Liver (tissue), 9 donors: Measurements from ENCODE around the gene SYNPR. TPM values are rescaled to one million over a fixed set of nuclear protein-coding genes. Genes with fewer than 3 reads are reported as not detected.

ENCODE experiments used
- DNase-seq: peaks from one replicate; pipeline ENCODE4 v3.0.0-alpha.2; 2017; ENCODE audit warnings: low spot score
- H3K27ac ChIP-seq, 2 donors: one replicate each; pipeline ENCODE4 v1.7.0; 2013; ENCODE audit warnings: inconsistent platforms in 2 of 2, low read length in 2 of 2, control low read depth in 1 of 2, low read depth in 1 of 2, mild to moderate bottlenecking in 1 of 2
- H3K27me3 ChIP-seq, 4 donors: one replicate each; pipeline versions ENCODE4 v1.6.1 to v1.7.0; 2013; ENCODE audit warnings: low read length in 3 of 4, inconsistent platforms in 1 of 4, mild to moderate bottlenecking in 1 of 4, moderate library complexity in 1 of 4; ENCODE audit not compliant: control insufficient read depth in 4 of 4, insufficient read depth in 4 of 4
- H3K36me3 ChIP-seq, 4 donors: one replicate each; pipeline versions ENCODE4 v1.6.1 to v1.7.0; 2013; ENCODE audit warnings: low read length in 3 of 4, mild to moderate bottlenecking in 3 of 4, low read depth in 1 of 4, moderate library complexity in 1 of 4; ENCODE audit not compliant: control insufficient read depth in 4 of 4, insufficient read depth in 3 of 4
- H3K4me1 ChIP-seq, 4 donors: one replicate each; pipeline versions ENCODE4 v1.6.1 to v1.7.0; 2013; ENCODE audit warnings: low read length in 3 of 4, mild to moderate bottlenecking in 3 of 4, moderate library complexity in 1 of 4; ENCODE audit not compliant: control insufficient read depth in 4 of 4, insufficient read depth in 4 of 4
- H3K4me3 ChIP-seq, 3 donors: one replicate each; pipeline versions ENCODE4 v1.6.1 to v1.7.0; 2013; ENCODE audit warnings: low read length in 3 of 3, control low read depth in 1 of 3, low read depth in 1 of 3, mild to moderate bottlenecking in 1 of 3
- H3K9ac ChIP-seq, 2 donors: one replicate each; pipeline ENCODE4 v1.7.0; 2013; ENCODE audit warnings: low read length in 2 of 2, mild to moderate bottlenecking in 2 of 2, moderate library complexity in 2 of 2, control low read depth in 1 of 2, low read depth in 1 of 2
- H3K9me3 ChIP-seq, 4 donors: one replicate each; pipeline versions ENCODE4 v1.6.1 to v1.7.0; 2013; ENCODE audit warnings: low read length in 3 of 4; ENCODE audit not compliant: control insufficient read depth in 4 of 4
- CTCF ChIP-seq: fragments of 150-350 bp; IDR thresholded peaks from 2 replicates; pipeline ENCODE4 v1.5.1; 2017; ENCODE audit warnings: improper control_type of control experiment, low read depth, low read length; ENCODE audit not compliant: missing input control
- EGR1 ChIP-seq, 2 donors: IDR thresholded peaks; 2 replicates each; pipeline ENCODE4 v1.6.1; 2016 to 2018; ENCODE audit warnings: antibody characterized with exemption in 2 of 2, low read depth in 2 of 2
- FOXA1 ChIP-seq: IDR thresholded peaks from 2 replicates; pipeline ENCODE4 v1.6.1; 2016; ENCODE audit warnings: antibody characterized with exemption
- FOXA2 ChIP-seq: IDR thresholded peaks from 2 replicates; pipeline ENCODE4 v1.6.1; 2016; ENCODE audit warnings: antibody characterized with exemption
- GABPA ChIP-seq, 2 donors: IDR thresholded peaks in 1 of 2; conservative IDR thresholded peaks in 1 of 2; 2 replicates each; pipeline ENCODE4 v1.6.1; 2016; ENCODE audit warnings: antibody characterized with exemption in 2 of 2, mild to moderate bottlenecking in 1 of 2, moderate library complexity in 1 of 2
- HNF4A ChIP-seq, 2 donors: conservative IDR thresholded peaks; 2 replicates each; pipeline ENCODE4 v1.6.1; 2016; ENCODE audit warnings: antibody characterized with exemption in 2 of 2, mild to moderate bottlenecking in 2 of 2
- HNF4G ChIP-seq: IDR thresholded peaks from 2 replicates; pipeline ENCODE4 v1.6.1; 2016; ENCODE audit warnings: antibody characterized with exemption
- JUND ChIP-seq, 2 donors: IDR thresholded peaks; 2 replicates each; pipeline ENCODE4 v1.6.1; 2016; ENCODE audit warnings: antibody characterized with exemption in 2 of 2
- MAX ChIP-seq: IDR thresholded peaks from 2 replicates; pipeline ENCODE4 v1.6.1; 2016; ENCODE audit warnings: antibody characterized with exemption
- NR2F2 ChIP-seq: IDR thresholded peaks from 2 replicates; pipeline ENCODE4 v1.6.1; 2016; ENCODE audit warnings: antibody characterized with exemption
- RAD21 ChIP-seq, 2 donors: IDR thresholded peaks; 2 replicates each; pipeline ENCODE4 v1.6.1; 2016; ENCODE audit warnings: antibody characterized with exemption in 2 of 2, mild to moderate bottlenecking in 2 of 2
- REST ChIP-seq: IDR thresholded peaks from 2 replicates; pipeline ENCODE4 v1.6.1; 2016; ENCODE audit warnings: antibody characterized with exemption, mild to moderate bottlenecking
- RXRA ChIP-seq, 2 donors: IDR thresholded peaks; 2 replicates each; pipeline ENCODE4 v1.6.1; 2017 to 2018; ENCODE audit warnings: antibody characterized with exemption in 2 of 2, mild to moderate bottlenecking in 1 of 2
- SP1 ChIP-seq: IDR thresholded peaks from 2 replicates; pipeline ENCODE4 v1.6.1; 2018; ENCODE audit warnings: antibody characterized with exemption, mild to moderate bottlenecking
- TAF1 ChIP-seq: conservative IDR thresholded peaks from 2 replicates; pipeline ENCODE4 v1.6.1; 2016; ENCODE audit warnings: antibody characterized with exemption, mild to moderate bottlenecking
- YY1 ChIP-seq: IDR thresholded peaks from 2 replicates; pipeline ENCODE4 v1.6.1; 2016; ENCODE audit warnings: antibody characterized with exemption, mild to moderate bottlenecking
- ZBTB33 ChIP-seq: IDR thresholded peaks from 2 replicates; pipeline ENCODE4 v1.6.1; 2016; ENCODE audit warnings: antibody characterized with exemption
- WGBS: extraction: QIAGEN DNeasy Blood & Tissue Kit; methylation state at CpG from one replicate; pipeline ENCODE4 v1.1.7; 2013; 5-methylcytosine and 5-hydroxymethylcytosine counted together
- polyA plus RNA-seq, 2 donors: library from polyadenylated mRNA; stranded (reverse) in 1 of 2; unstranded in 1 of 2; fragments of 200-250 nt in 1 of 2; fragments of >200 nt in 1 of 2; fragmentation: Nextera tagmentation in 1 of 2; extraction: Ambion mirVana in 1 of 2; gene quantifications; one replicate each; pipeline versions ENCODE4 v1.2.1 to v1.2.3, GENCODE V29; 2013 to 2015
- total RNA-seq, 2 donors: library from RNA; depleted of rRNA; stranded (reverse); fragments of >200 nt; gene quantifications; one replicate each; pipeline ENCODE4 v1.2.3, GENCODE V29; 2014
- donor health status: healthy.
- donor health status: healthy.
- donor health status: healthy.
- donor health status: healthy.
- donor health status: healthy.

Gene SYNPR
- total and polyA plus RNA-seq, 4 donors: not detected

GRCh38 chr3:63294332-63294731, 16.2 kb downstream of the SYNPR start (continued):
- TF ChIP-seq CTCF (no peak), GABPA (IDR thresholded peaks at IDR 0.05 in 1 of 2, conservative IDR thresholded peaks at IDR 0.05 in 1 of 2) (no peak), TAF1 (no peak), MAX (no peak), NR2F2 (no peak), FOXA2 (no peak), SP1 (no peak), HNF4G (no peak), RXRA (IDR thresholded peaks at IDR 0.05) (no peak), HNF4A (conservative IDR thresholded peaks at IDR 0.05) (no peak)

GRCh38 chr3:63295356-63295755, 17.2 kb downstream of the SYNPR start:
- Histone ChIP-seq H3K27me3 (peaks cover 0 to under 1% (median 0%) of the 10 kb centered on the region in 4 donors), H3K4me1 (no peaks in the 10 kb centered on the region), H3K9me3 (peaks cover 0 to 6% (median 0%) of the 10 kb centered on the region in 4 donors), H3K36me3 (no peaks in the 10 kb centered on the region), H3K4me3 (no peak overlapping the region), H3K9ac (no peak overlapping the region), H3K27ac (no peak overlapping the region)
- 48% methylated on average over 4 of the region's 4 CpGs for WGBS
- no peak for DNase-seq
- no peak for TF ChIP-seq GABPA (IDR thresholded peaks at IDR 0.05 in 1 of 2, conservative IDR thresholded peaks at IDR 0.05 in 1 of 2)
- no peak for TF ChIP-seq YY1
- no peak for TF ChIP-seq MAX
- TF ChIP-seq NR2F2: no peak
- TF ChIP-seq SP1: no peak

GRCh38 chr3:63295806-63296205, 17.7 kb downstream of the SYNPR start:
- Histone ChIP-seq H3K9me3 (peaks cover 0 to 6% (median 0%) of the 10 kb centered on the region in 4 donors), H3K27me3 (peaks cover 0 to 3% (median 0%) of the 10 kb centered on the region in 4 donors), H3K4me1 (no peaks in the 10 kb centered on the region), H3K9ac (no peak overlapping the region), H3K4me3 (no peak overlapping the region), H3K36me3 (no peaks in the 10 kb centered on the region), H3K27ac (no peak overlapping the region)
- TF ChIP-seq RAD21 (IDR thresholded peaks at IDR 0.05): no peak
- TF ChIP-seq HNF4A (conservative IDR thresholded peaks at IDR 0.05): no peak
- no peak for TF ChIP-seq REST
- no peak for TF ChIP-seq FOXA1
- TF ChIP-seq EGR1 (IDR thresholded peaks at IDR 0.05; ENCODE audit: low read depth in 2 of 2): no peak
- no peak for TF ChIP-seq FOXA2
- TF ChIP-seq NR2F2: no peak
- TF ChIP-seq JUND (IDR thresholded peaks at IDR 0.05): no peak
- no peak for TF ChIP-seq CTCF
- no peak for TF ChIP-seq ZBTB33
- no peak for TF ChIP-seq SP1
- TF ChIP-seq RXRA (IDR thresholded peaks at IDR 0.05): no peak
- TF ChIP-seq HNF4G: no peak
- DNase-seq: no peak
